Fibroblast of the aortic adventitia (primary cell): ENCODE measurements around the gene SBK2. TPM values are rescaled to one million over a fixed set of nuclear protein-coding genes. Genes with fewer than 3 reads are reported as not detected.

Experiments
- DNase-seq: peaks from one replicate; pipeline ENCODE4 v3.0.0-alpha.2; 2010; ENCODE audit warnings: low read depth
- H3K4me3 ChIP-seq: 2 replicates; pipeline ENCODE4 v1.5.1; 2011; ENCODE audit warnings: low read depth, mild to moderate bottlenecking, control low read depth, low read length, moderate library complexity
- total RNA-seq: library from RNA; depleted of rRNA; stranded (reverse); fragments of >200 nt; gene quantifications from 2 replicates; pipeline ENCODE4 v1.2.3, GENCODE V29; 2012; ENCODE audit warnings: low replicate concordance
- TF ChIP-seq, protein P1 (sequence below): IDR thresholded peaks from 2 replicates; pipeline ENCODE4 v1.5.1; 2011; ENCODE audit warnings: mild to moderate bottlenecking, low read length, control low read depth, inconsistent platforms; ENCODE audit not compliant: insufficient read depth

Gene SBK2
- total RNA-seq, 1 donor: not detected

DNA sequence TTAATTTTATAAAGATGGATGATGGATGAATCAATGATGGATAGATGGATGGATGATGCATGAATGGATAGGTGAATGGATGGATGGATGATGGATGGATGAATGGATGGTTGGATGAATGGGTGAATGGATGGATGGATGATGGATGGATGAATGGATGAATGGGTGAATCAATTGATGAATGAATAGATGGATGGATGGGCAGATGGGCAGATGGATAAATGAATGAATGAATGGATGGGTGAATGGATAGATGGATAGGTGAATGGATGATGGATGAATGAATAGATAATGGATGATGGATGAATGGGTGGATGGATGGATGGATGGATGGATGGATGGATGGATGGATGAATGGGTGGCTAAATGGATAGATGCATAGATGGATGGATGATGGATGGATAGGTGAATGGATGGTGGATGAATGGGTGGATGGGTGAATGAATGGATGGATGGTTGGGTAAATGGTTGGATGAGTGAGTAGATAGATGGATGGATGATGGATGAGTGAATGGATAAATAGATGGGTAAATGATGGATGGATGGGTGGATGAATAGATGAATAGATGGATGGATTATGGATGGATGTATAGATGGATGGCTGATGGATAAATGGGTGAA, 30.9 kb upstream of the SBK2 start:
- DNase-seq: no peak
- no peak overlapping the region for H3K4me3 ChIP-seq
- TF ChIP-seq, protein P1, sequence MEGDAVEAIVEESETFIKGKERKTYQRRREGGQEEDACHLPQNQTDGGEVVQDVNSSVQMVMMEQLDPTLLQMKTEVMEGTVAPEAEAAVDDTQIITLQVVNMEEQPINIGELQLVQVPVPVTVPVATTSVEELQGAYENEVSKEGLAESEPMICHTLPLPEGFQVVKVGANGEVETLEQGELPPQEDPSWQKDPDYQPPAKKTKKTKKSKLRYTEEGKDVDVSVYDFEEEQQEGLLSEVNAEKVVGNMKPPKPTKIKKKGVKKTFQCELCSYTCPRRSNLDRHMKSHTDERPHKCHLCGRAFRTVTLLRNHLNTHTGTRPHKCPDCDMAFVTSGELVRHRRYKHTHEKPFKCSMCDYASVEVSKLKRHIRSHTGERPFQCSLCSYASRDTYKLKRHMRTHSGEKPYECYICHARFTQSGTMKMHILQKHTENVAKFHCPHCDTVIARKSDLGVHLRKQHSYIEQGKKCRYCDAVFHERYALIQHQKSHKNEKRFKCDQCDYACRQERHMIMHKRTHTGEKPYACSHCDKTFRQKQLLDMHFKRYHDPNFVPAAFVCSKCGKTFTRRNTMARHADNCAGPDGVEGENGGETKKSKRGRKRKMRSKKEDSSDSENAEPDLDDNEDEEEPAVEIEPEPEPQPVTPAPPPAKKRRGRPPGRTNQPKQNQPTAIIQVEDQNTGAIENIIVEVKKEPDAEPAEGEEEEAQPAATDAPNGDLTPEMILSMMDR: no peak

GRCh38 chr19:55566823-55567222, 29.9 kb upstream of the SBK2 start:
- TF ChIP-seq, protein P1: no peak
- no peak overlapping the region for H3K4me3 ChIP-seq
- DNase-seq: no peak

DNA sequence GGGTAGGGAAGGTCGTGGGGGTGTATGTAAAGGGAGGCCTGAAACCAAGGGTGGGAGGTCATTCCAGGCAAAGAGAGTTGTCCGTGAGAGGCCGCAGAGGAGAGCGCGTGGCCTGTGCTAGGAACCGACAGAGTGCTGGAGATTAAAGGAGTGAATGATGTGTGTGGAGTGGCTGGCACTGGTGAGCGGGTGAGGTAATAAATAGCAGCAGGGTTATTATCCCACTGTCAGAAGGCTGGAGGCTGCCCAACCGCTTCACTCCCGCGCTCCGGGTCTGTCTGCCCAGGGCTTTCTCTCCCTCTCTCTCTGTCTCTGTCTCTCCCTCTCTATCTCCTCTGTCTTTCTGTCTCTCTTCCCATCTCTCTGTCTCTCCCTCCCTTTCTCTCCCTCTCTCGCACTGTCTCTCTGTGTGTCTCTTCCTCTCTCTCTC, 26.3 kb upstream of the SBK2 start:
- DNase-seq: peak; percentile 47

GRCh38 chr19:55559684-55560083, 22.8 kb upstream of the SBK2 start:
- no peak overlapping the region for H3K4me3 ChIP-seq
- DNase-seq: no peak
- TF ChIP-seq, protein P1: no peak

More for the DNA sequence above, 26.3 kb upstream of the SBK2 start:
- TF ChIP-seq, protein P1: no peak
- no peak overlapping the region for H3K4me3 ChIP-seq

GRCh38 chr19:55554741-55555152, 17.8 kb upstream of the SBK2 start:
- H3K4me3 ChIP-seq: no peak overlapping the region
- no peak for DNase-seq
- TF ChIP-seq, protein P1: no peak

GRCh38 chr19:55554302-55554701, 17.4 kb upstream of the SBK2 start:
- TF ChIP-seq, protein P1: no peak

More at GRCh38 chr19:55554302-55554701, 17.4 kb upstream of the SBK2 start:
- no peak overlapping the region for H3K4me3 ChIP-seq
- DNase-seq: no peak
